Activated CD4-positive, alpha-beta T cell treated with anti-CD3 and anti-CD28 coated beads for 1 hour (primary cell): ENCODE data around the gene DNMT3A.

Experiments
- DNase-seq: peaks from one replicate; pipeline ENCODE4 v3.0.0-alpha.2; 2020

DNMT3A gene

GRCh38 chr2:25252291-25253152 lies 89.2 kb downstream of the DNMT3A start:
- peak; percentile 46 for DNase-seq

- no peak for DNase-seq
Observed at GRCh38 chr2:25251422-25252273, 90.1 kb downstream of the DNMT3A start.

GRCh38 chr2:25251071-25251421 lies 90.7 kb downstream of the DNMT3A start:
- DNase-seq, result no peak

GRCh38 chr2:25250331-25251070 lies 91.2 kb downstream of the DNMT3A start:
- DNase-seq, result no peak

GRCh38 chr2:25249785-25250184 lies 91.9 kb downstream of the DNMT3A start:
- no peak for DNase-seq

GRCh38 chr2:25247792-25248512 lies 93.8 kb downstream of the DNMT3A start:
- DNase-seq, result no peak

- DNase-seq, result no peak
Observed at GRCh38 chr2:25246558-25247290, 95.0 kb downstream of the DNMT3A start.

GRCh38 chr2:25246001-25246400 lies 95.7 kb downstream of the DNMT3A start:
- no peak for DNase-seq

- no peak for DNase-seq
Observed at GRCh38 chr2:25245141-25245540, 96.6 kb downstream of the DNMT3A start.

GRCh38 chr2:25243995-25244394 lies 97.7 kb downstream of the DNMT3A start:
- DNase-seq, result no peak

- no peak for DNase-seq
Observed at GRCh38 chr2:25241452-25241851, 100.3 kb downstream of the DNMT3A start.

GRCh38 chr2:25240636-25241035 lies 101.1 kb downstream of the DNMT3A start:
- DNase-seq, result no peak

GRCh38 chr2:25238920-25239319 lies 102.8 kb downstream of the DNMT3A start:
- DNase-seq, result no peak

- DNase-seq, result no peak
Observed at GRCh38 chr2:25237764-25238163, 104.0 kb downstream of the DNMT3A start.

GRCh38 chr2:25236736-25237135 lies 105.0 kb downstream of the DNMT3A start:
- no peak for DNase-seq

GRCh38 chr2:25234738-25235137 lies 107.0 kb downstream of the DNMT3A start:
- no peak for DNase-seq

- no peak for DNase-seq
Observed at GRCh38 chr2:25233916-25234605, 107.7 kb downstream of the DNMT3A start.

- DNase-seq, result no peak
Observed at GRCh38 chr2:25232248-25232825, 109.4 kb downstream of the DNMT3A start.

GRCh38 chr2:25230948-25231311 lies 110.8 kb downstream of the DNMT3A start:
- no peak for DNase-seq

- DNase-seq, result no peak
Observed at GRCh38 chr2:25230198-25230947, 111.4 kb downstream of the DNMT3A start.
